HEK293 (cell line): ENCODE results near the gene IL34.

Experiments
- ZNF426 ChIP-seq: fragments of 450-650 bp; formaldehyde crosslinking; IDR thresholded peaks from 2 replicates; pipeline ENCODE4 v1.5.1; 2017; ENCODE audit warnings: missing biosample characterization, missing genetic modification characterization, mild to moderate bottlenecking, inconsistent platforms, moderate library complexity
- TF ChIP-seq, protein P1 (sequence below): fragments of 450-650 bp; formaldehyde crosslinking; IDR thresholded peaks from 2 replicates; pipeline ENCODE4 v1.5.1; 2016; ENCODE audit warnings: missing biosample characterization, missing genetic modification characterization

GRCh38 chr16:70699696-70700095 is 53.3 kb downstream of the IL34 start:
- no peak for TF ChIP-seq ZNF426 (tag by site-specific recombination)
- TF ChIP-seq, protein P1, sequence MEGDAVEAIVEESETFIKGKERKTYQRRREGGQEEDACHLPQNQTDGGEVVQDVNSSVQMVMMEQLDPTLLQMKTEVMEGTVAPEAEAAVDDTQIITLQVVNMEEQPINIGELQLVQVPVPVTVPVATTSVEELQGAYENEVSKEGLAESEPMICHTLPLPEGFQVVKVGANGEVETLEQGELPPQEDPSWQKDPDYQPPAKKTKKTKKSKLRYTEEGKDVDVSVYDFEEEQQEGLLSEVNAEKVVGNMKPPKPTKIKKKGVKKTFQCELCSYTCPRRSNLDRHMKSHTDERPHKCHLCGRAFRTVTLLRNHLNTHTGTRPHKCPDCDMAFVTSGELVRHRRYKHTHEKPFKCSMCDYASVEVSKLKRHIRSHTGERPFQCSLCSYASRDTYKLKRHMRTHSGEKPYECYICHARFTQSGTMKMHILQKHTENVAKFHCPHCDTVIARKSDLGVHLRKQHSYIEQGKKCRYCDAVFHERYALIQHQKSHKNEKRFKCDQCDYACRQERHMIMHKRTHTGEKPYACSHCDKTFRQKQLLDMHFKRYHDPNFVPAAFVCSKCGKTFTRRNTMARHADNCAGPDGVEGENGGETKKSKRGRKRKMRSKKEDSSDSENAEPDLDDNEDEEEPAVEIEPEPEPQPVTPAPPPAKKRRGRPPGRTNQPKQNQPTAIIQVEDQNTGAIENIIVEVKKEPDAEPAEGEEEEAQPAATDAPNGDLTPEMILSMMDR (tag by site-specific recombination) = no peak
